GM12892 (cell line): ENCODE data around the gene CCL13.

Experiments
- POLR2A ChIP-seq: IDR thresholded peaks from 2 replicates; pipeline ENCODE4 v1.6.1; 2011; ENCODE audit warnings: low read depth, low read length, control low read depth
- POLR2AphosphoS5 ChIP-seq: IDR thresholded peaks from 2 replicates; pipeline ENCODE4 v1.6.1; 2011; ENCODE audit warnings: low read depth, low read length, control low read depth
- TAF1 ChIP-seq: IDR thresholded peaks from 2 replicates; pipeline ENCODE4 v1.6.1; 2011; ENCODE audit warnings: low read depth, mild to moderate bottlenecking, control low read depth, low read length, borderline replicate concordance

GRCh38 chr17:34365340-34365739, 9.1 kb downstream of the CCL13 start:
- TF ChIP-seq POLR2A (no peak), POLR2AphosphoS5 (no peak), TAF1 (no peak)
